Transverse colon (tissue), 4 donors: ENCODE data around the gene OTUD3. TPM values are rescaled to one million over a fixed set of nuclear protein-coding genes. Genes with fewer than 3 reads are reported as not detected.

Experiments used
- DNase-seq: peaks from one replicate; pipeline ENCODE4 v3.0.0-alpha.2; 2019
- H3K27ac ChIP-seq, 4 donors: fragments of 200-600 bp; sonication (generic); 2 replicates each; pipeline ENCODE4 v1.5.1; 2016 to 2018; ENCODE audit warnings: inconsistent platforms in 4 of 4
- H3K27me3 ChIP-seq: fragments of 200-600 bp; sonication (generic); 2 replicates; pipeline ENCODE4 v1.5.1; 2017; ENCODE audit warnings: inconsistent platforms
- H3K36me3 ChIP-seq, 4 donors: fragments of 200-600 bp; sonication (generic); 2 replicates each; pipeline ENCODE4 v1.5.1; 2017 to 2019; ENCODE audit warnings: inconsistent platforms in 4 of 4
- H3K4me1 ChIP-seq, 4 donors: fragments of 200-600 bp; sonication (generic); 2 replicates each; pipeline ENCODE4 v1.5.1; 2017 to 2020; ENCODE audit warnings: inconsistent platforms in 4 of 4
- H3K4me3 ChIP-seq, 4 donors: fragments of 200-600 bp; sonication (generic); 1 replicate in 1 of 4; 2 replicates in 3 of 4; pipeline versions ENCODE4 v1.5.1 to v1.6.1; 2017 to 2019; ENCODE audit warnings: inconsistent platforms in 4 of 4
- H3K9me3 ChIP-seq, 2 donors: fragments of 200-600 bp; sonication (generic); 2 replicates each; pipeline ENCODE4 v1.5.1; 2017 to 2019; ENCODE audit warnings: inconsistent platforms in 2 of 2
- EP300 ChIP-seq: sonication (generic); formaldehyde crosslinking; IDR thresholded peaks from one replicate; pipeline ENCODE4 v1.6.1; 2017; ENCODE audit warnings: antibody characterized with exemption, low read depth
- POLR2A ChIP-seq: fragments of 450-650 bp; IDR thresholded peaks from one replicate; pipeline ENCODE4 v1.6.1; 2016; ENCODE audit warnings: antibody characterized with exemption, mild to moderate bottlenecking, moderate library complexity
- POLR2AphosphoS5 ChIP-seq, 3 donors: sonication (generic); formaldehyde crosslinking; IDR thresholded peaks; one replicate each; pipeline ENCODE4 v1.6.1; 2016; ENCODE audit warnings: antibody characterized with exemption in 3 of 3
- WGBS, 2 donors: methylation state at CpG; one replicate each; pipeline ENCODE4 v1.1.5; 2018; ENCODE audit warnings: low coverage in 1 of 2; 5-methylcytosine and 5-hydroxymethylcytosine counted together
- in situ Hi-C, 4 donors: fragments of 200-750 bp; cut with MboI; loops; one replicate each; pipeline versions ENCODE4 v1.15.0 to v1.15.1; 2017; ENCODE audit warnings: low sequenced_read_pairs in 3 of 4, low pct_ligation_motif_present in 1 of 4, low pct_unique_long_range_greater_than_20kb in 1 of 4
- intact Hi-C: fragments of 100-400 bp; cut with DNase I; formaldehyde crosslinking; loops from one replicate; pipeline ENCODE4 v1.15.1; 2023; ENCODE audit warnings: low total_unique reads
- total RNA-seq, 4 donors: library from RNA; depleted of rRNA; stranded (reverse); fragments of >200 nt; gene quantifications; one replicate each; pipeline ENCODE4 v1.1.0, GENCODE V29; 2016
- TF ChIP-seq, protein P1 (sequence below), 5 experiments: fragments of 200-600 bp in 3 of 5; fragments of 450-650 bp in 2 of 5; sonication (generic) in 3 of 5; IDR thresholded peaks; 1 replicate in 2 of 5; 2 replicates in 3 of 5; pipeline ENCODE4 v1.5.1; 2016 to 2017; ENCODE audit warnings: antibody characterized with exemption in 5 of 5, inconsistent platforms in 3 of 5, mild to moderate bottlenecking in 2 of 5, moderate library complexity in 1 of 5

OTUD3 gene
- total RNA-seq, 4 donors from 2014 or later: 5.9 to 10.8 (median 9.9) TPM

DNA sequence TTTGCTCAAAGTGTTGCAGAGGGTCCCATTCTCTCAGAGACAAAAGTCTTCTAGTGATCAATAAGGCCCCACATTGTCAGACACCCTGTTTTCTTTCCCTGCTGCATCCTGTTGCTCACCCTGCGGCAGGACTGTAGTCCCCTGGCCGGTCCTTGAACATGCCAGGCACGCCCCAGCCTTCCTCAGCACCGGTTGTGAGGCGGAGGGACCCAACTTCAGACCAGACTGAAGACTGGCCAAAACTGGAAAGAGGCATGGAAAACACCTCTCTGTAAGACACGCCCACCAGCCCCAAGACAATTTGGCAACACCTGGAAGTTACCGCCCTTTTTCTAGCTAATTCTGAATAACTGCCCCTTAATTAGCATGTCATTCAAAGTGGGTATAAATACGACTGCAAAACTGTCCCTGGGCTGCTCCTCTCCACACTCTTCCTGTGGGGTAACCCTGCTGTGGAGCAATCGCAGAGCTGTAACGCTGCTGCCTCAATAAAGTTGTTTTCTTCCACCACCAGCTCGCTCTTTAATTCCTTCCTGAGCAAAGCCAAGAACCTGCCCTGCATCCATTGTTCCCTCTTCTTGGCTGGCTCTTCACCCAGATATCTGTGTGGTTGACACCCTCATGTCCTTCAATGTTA is 73.5 kb downstream of the OTUD3 start:
- Histone ChIP-seq H3K9me3 (no peaks in the 10 kb centered on the region), H3K4me1 (no peaks in the 10 kb centered on the region), H3K27me3 (peaks cover 3% of the 10 kb centered on the region), H3K36me3 (no peaks in the 10 kb centered on the region), H3K27ac (no peak overlapping the region), H3K4me3 (no peak overlapping the region)
- TF ChIP-seq POLR2AphosphoS5 (IDR thresholded peaks at IDR 0.05) (no peak), EP300 (no peak), POLR2A (no peak)
- TF ChIP-seq, protein P1, sequence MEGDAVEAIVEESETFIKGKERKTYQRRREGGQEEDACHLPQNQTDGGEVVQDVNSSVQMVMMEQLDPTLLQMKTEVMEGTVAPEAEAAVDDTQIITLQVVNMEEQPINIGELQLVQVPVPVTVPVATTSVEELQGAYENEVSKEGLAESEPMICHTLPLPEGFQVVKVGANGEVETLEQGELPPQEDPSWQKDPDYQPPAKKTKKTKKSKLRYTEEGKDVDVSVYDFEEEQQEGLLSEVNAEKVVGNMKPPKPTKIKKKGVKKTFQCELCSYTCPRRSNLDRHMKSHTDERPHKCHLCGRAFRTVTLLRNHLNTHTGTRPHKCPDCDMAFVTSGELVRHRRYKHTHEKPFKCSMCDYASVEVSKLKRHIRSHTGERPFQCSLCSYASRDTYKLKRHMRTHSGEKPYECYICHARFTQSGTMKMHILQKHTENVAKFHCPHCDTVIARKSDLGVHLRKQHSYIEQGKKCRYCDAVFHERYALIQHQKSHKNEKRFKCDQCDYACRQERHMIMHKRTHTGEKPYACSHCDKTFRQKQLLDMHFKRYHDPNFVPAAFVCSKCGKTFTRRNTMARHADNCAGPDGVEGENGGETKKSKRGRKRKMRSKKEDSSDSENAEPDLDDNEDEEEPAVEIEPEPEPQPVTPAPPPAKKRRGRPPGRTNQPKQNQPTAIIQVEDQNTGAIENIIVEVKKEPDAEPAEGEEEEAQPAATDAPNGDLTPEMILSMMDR (IDR thresholded peaks at IDR 0.05): no peak
- DNase-seq: no peak
- 51 to 61% methylated on average over 4 to 11 of the region's 11 CpGs for WGBS, 2 donors
- intact Hi-C loops: no loop called here
- in situ Hi-C loops: no loop called here

DNA sequence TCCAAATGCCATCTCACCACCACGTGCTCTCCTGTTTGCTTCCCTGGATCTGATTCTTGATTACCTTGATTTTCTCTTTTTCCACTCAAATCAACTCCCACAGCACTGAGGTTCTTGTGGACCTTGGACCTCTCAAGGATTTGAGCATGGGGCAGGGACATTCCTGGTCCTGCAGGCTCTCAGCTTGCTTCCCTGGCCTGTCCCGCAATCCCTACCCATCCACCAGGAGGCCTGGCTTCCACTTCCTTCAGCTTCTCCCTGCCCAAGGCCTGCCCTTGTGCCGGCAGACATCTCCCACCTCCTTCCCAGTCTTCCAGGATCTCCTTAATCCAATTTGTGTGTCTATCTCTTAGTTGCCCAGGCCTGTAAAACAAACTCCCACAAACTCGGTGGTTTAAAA is 75.6 kb downstream of the OTUD3 start:
- Histone ChIP-seq H3K4me1 (no peaks in the 10 kb centered on the region), H3K9me3 (no peaks in the 10 kb centered on the region), H3K27me3 (peaks cover 17% of the 10 kb centered on the region), H3K4me3 (no peak overlapping the region), H3K27ac (no peak overlapping the region), H3K36me3 (no peaks in the 10 kb centered on the region)
- no peak for DNase-seq
- in situ Hi-C loops (no loop called here), intact Hi-C loops (no loop called here)
- TF ChIP-seq, protein P1 (IDR thresholded peaks at IDR 0.05): no peak
- TF ChIP-seq POLR2A: no peak
- TF ChIP-seq POLR2AphosphoS5 (IDR thresholded peaks at IDR 0.05): no peak
- TF ChIP-seq EP300: no peak
- WGBS, 2 donors: 50 to 66% methylated on average over 1 to 4 of the region's 4 CpGs

DNA sequence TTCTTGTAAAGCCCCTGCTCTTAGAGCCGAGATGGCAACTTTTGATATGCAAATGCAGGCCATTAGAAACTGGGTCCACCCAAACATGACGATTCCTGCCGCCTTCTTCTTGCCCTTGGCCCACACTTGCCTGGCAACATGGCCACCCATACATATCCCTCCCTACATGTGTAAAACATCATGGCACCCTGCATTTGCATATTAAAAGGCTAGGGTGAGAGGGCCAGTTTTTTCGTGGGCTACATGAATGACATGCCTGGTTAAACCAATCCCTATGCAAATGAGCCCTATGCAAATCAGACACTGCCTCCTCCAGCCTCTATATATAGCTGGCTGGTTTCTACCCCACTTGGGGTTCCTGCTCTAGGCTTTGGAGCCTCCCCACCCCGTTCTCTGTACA is 78.4 kb downstream of the OTUD3 start:
- intact Hi-C loops (no loop called here), in situ Hi-C loops (no loop called here)
- WGBS, 2 donors: 46% methylated on average over 5 of the region's 5 CpGs; no CpG with 5 or more reads in 1 of the 2 donors
- Histone ChIP-seq H3K4me3 (no peak overlapping the region), H3K36me3 (no peaks in the 10 kb centered on the region), H3K27ac (no peak overlapping the region), H3K27me3 (peaks cover 17% of the 10 kb centered on the region), H3K9me3 (no peaks in the 10 kb centered on the region), H3K4me1 (no peaks in the 10 kb centered on the region)
- TF ChIP-seq POLR2AphosphoS5 (IDR thresholded peaks at IDR 0.05): no peak
- TF ChIP-seq, protein P1 (IDR thresholded peaks at IDR 0.05): no peak
- no peak for TF ChIP-seq POLR2A
- no peak for TF ChIP-seq EP300
- DNase-seq: no peak

Other genes with a start within 250 kb of the OTUD3 start
- gene NBL1, start 238.1 kb upstream of the OTUD3 start, total RNA-seq: 100 to 1,000 TPM; 122 to 238 (median 204) TPM
- gene HTR6, start 217.5 kb upstream of the OTUD3 start, total RNA-seq: not detected
- gene TMCO4, start 82.5 kb upstream of the OTUD3 start, total RNA-seq: 10 to 100 TPM; 16.1 to 36.2 (median 26.9) TPM
- 100 to 1,000 TPM in 1 of 4 donors, 10 to 100 TPM in 3; 10.5 to 174 (median 63.2) TPM for gene RNF186, start 67.1 kb upstream of the OTUD3 start, total RNA-seq
- not detected for gene PLA2G2E, start 41.2 kb downstream of the OTUD3 start, total RNA-seq
- gene PLA2G2A, start 97.2 kb downstream of the OTUD3 start, total RNA-seq: 100 to 1,000 TPM in 1 of 4 donors, 10 to 100 TPM in 3; 14.9 to 154 (median 60.9) TPM
- gene PLA2G5, start 187.8 kb downstream of the OTUD3 start, total RNA-seq: 1 to 10 TPM in 2 of 4 donors, under 1 TPM in 1, not detected in 1; 0.60 to 3.1 (median 2.9) TPM
- gene PLA2G2D, start 237.1 kb downstream of the OTUD3 start, total RNA-seq: under 1 TPM in 1 of 4 donors, not detected in 3; 0.16 TPM